Endothelial cell of umbilical vein (primary cell): ENCODE results near the gene VIPR1. TPM values are rescaled to one million over a fixed set of nuclear protein-coding genes. Genes with fewer than 3 reads are reported as not detected.

Experiments used
- BruUV-seq: library from RNA; stranded (reverse); fragments of 400-500 nt; replicated peaks from 2 replicates; lab custom pipeline; 2021; lab: Mats Ljungman, UMichigan
- CTCF ChIA-PET: fragments of 300-600, 350-600 bp; sonication (Branson Sonifier 250); formaldehyde crosslinking; loops from one replicate; lab custom pipeline; 2021; ENCODE audit warnings: antibody characterized with exemption, inconsistent platforms; lab: Charles Lee
- POLR2A ChIA-PET: fragments of 300-600, 350-600 bp; sonication (Branson Sonifier 250); formaldehyde crosslinking; loops from one replicate; lab custom pipeline; 2021; ENCODE audit warnings: antibody characterized with exemption, inconsistent platforms; lab: Charles Lee
- DNase-seq: peaks from one replicate; pipeline ENCODE4 v3.0.0-alpha.2; 2011; ENCODE audit warnings: low read depth, low spot score
- FAIRE-seq: peaks from 2 replicates; lab custom pipeline; 2011; peaks lifted over from hg19 to GRCh38; lab: Jason Lieb, UNC
- H2AFZ ChIP-seq: 2 replicates; pipeline ENCODE4 v1.6.0; 2012; ENCODE audit warnings: low read depth, low read length, control low read depth, inconsistent platforms
- H3K27ac ChIP-seq: 2 replicates; pipeline ENCODE4 v1.5.1; 2011; ENCODE audit warnings: low read depth, mild to moderate bottlenecking, control low read depth, low read length, moderate library complexity; ENCODE audit not compliant: insufficient read depth
- H3K27me3 ChIP-seq, 2 experiments: 2 replicates each; pipeline versions ENCODE4 v1.6.0 to v1.6.1; 2011; ENCODE audit warnings: low read length in 2 of 2, mixed read lengths in 1 of 2; ENCODE audit not compliant: control insufficient read depth in 2 of 2, insufficient read depth in 2 of 2
- H3K36me3 ChIP-seq, 2 experiments: 2 replicates in 1 of 2; 3 replicates in 1 of 2; pipeline ENCODE4 v1.5.1; 2011; ENCODE audit warnings: low read length in 2 of 2, mild to moderate bottlenecking in 1 of 2, moderate library complexity in 1 of 2; ENCODE audit not compliant: control insufficient read depth in 2 of 2, insufficient read depth in 2 of 2; ENCODE audit errors: extremely low read depth in 1 of 2
- H3K4me1 ChIP-seq: 3 replicates; pipeline ENCODE4 v1.5.1; 2011; ENCODE audit warnings: mild to moderate bottlenecking, low read length; ENCODE audit not compliant: control insufficient read depth, insufficient read depth; ENCODE audit errors: extremely low read depth
- H3K4me2 ChIP-seq: 2 replicates; pipeline ENCODE4 v1.6.1; 2011; ENCODE audit warnings: low read length, control low read depth, mixed read lengths; ENCODE audit not compliant: insufficient read depth
- H3K4me3 ChIP-seq, 3 experiments: fragments of 200-600 bp in 1 of 3; sonication (generic), shearing (Covaris generic) in 1 of 3; replicated peaks in 1 of 3; 2 replicates each; pipeline ENCODE4 v1.5.1; 2011 to 2016; ENCODE audit warnings: control low read depth in 3 of 3, low read length in 3 of 3, mild to moderate bottlenecking in 2 of 3, inconsistent platforms in 1 of 3, low read depth in 1 of 3, moderate library complexity in 1 of 3; ENCODE audit not compliant: insufficient read depth in 1 of 3
- H3K79me2 ChIP-seq: 2 replicates; pipeline ENCODE4 v1.6.0; 2012; ENCODE audit warnings: low read length, inconsistent platforms; ENCODE audit not compliant: control insufficient read depth, insufficient read depth
- H3K9ac ChIP-seq: replicated peaks from 2 replicates; pipeline ENCODE3; 2011; ENCODE audit warnings: low read length, control low read depth; ENCODE audit not compliant: insufficient read depth; ENCODE audit errors: extremely low read depth
- H3K9me1 ChIP-seq: replicated peaks from 3 replicates; pipeline ENCODE4 v1.6.0; 2011; ENCODE audit warnings: mild to moderate bottlenecking, low read length; ENCODE audit not compliant: control insufficient read depth, insufficient read depth; ENCODE audit errors: extremely low read depth
- H3K9me3 ChIP-seq: replicated peaks from 2 replicates; pipeline ENCODE4 v1.5.1; 2012; ENCODE audit warnings: low read length, inconsistent platforms; ENCODE audit not compliant: control insufficient read depth, insufficient read depth
- H4K20me1 ChIP-seq: replicated peaks from 2 replicates; pipeline ENCODE3; 2011; ENCODE audit warnings: mild to moderate bottlenecking, low read length; ENCODE audit not compliant: control insufficient read depth, insufficient read depth; ENCODE audit errors: extremely low read depth
- CTCF ChIP-seq, 2 donors: IDR thresholded peaks; 1 replicate in 1 of 2; 2 replicates in 1 of 2; pipeline ENCODE4 v1.5.1; 2011; ENCODE audit warnings: low read length in 2 of 2, mild to moderate bottlenecking in 2 of 2, moderate library complexity in 2 of 2, control low read depth in 1 of 2, inconsistent platforms in 1 of 2, low read depth in 1 of 2; ENCODE audit not compliant: insufficient read depth in 1 of 2; ENCODE audit errors: extremely low read depth in 1 of 2
- EZH2 ChIP-seq: IDR thresholded peaks from 2 replicates; pipeline ENCODE4 v1.6.1; 2012; ENCODE audit warnings: borderline replicate concordance, low read depth, mild to moderate bottlenecking, moderate library complexity, low read length, inconsistent platforms; ENCODE audit not compliant: severe bottlenecking
- FOS ChIP-seq: IDR thresholded peaks from 2 replicates; pipeline ENCODE4 v1.6.1; 2011; ENCODE audit warnings: mild to moderate bottlenecking, low read length, moderate library complexity, borderline replicate concordance; ENCODE audit not compliant: insufficient read depth
- GATA2 ChIP-seq: IDR thresholded peaks from 2 replicates; pipeline ENCODE4 v1.7.0; 2011; ENCODE audit warnings: low read depth, mild to moderate bottlenecking, moderate library complexity, mixed read lengths, low read length; ENCODE audit not compliant: insufficient read length, insufficient read depth
- JUN ChIP-seq: IDR thresholded peaks from 2 replicates; pipeline ENCODE4 v1.6.1; 2011; ENCODE audit warnings: borderline replicate concordance, low read depth; ENCODE audit not compliant: insufficient read length, insufficient read depth
- MAX ChIP-seq: IDR thresholded peaks from 2 replicates; pipeline ENCODE4 v1.6.1; 2011; ENCODE audit not compliant: insufficient read depth, insufficient read length
- MYC ChIP-seq: IDR thresholded peaks from one replicate; pipeline ENCODE4 v1.6.1; 2011; ENCODE audit warnings: mild to moderate bottlenecking, low read depth, low read length
- POLR2A ChIP-seq: IDR thresholded peaks from 2 replicates; pipeline ENCODE4 v1.6.1; 2012; ENCODE audit warnings: low read depth, mild to moderate bottlenecking, control low read depth, low read length
- POLR2AphosphoS5 ChIP-seq: IDR thresholded peaks from 2 replicates; pipeline ENCODE4 v1.6.1; 2012; ENCODE audit warnings: low read depth, mild to moderate bottlenecking, control low read depth, low read length, moderate library complexity; ENCODE audit not compliant: insufficient read depth
- dilution Hi-C: fragments of 300-500 bp; cut with MboI; formaldehyde crosslinking; loops from one replicate; pipeline ENCODE4 v1.15.0; 2019; ENCODE audit warnings: low sequenced_read_pairs; ENCODE audit not compliant: extremely low pct_ligation_motif_present
- intact Hi-C: fragments of 100-400 bp; cut with micrococcal nuclease; formaldehyde crosslinking; loops from one replicate; pipeline ENCODE4 v1.10.0; 2022
- polyA plus RNA-seq, 4 experiments: library from polyadenylated mRNA; depleted of rRNA in 3 of 4; stranded (reverse) in 3 of 4; unstranded in 1 of 4; fragments of >200 nt; gene quantifications; 2 replicates each; pipeline versions ENCODE4 v1.2.1 to v1.2.3, GENCODE V29; 2011 to 2012; ENCODE audit warnings: missing spikeins in 1 of 4
- total RNA-seq: library from RNA; stranded (reverse); gene quantifications from 2 replicates; pipeline ENCODE4 v1.2.3, GENCODE V29; 2021

Gene VIPR1
- total and polyA plus RNA-seq, 2 donors (not counting 3 experiments of a cell fraction or from before 2014, with no cell fraction given) = 3.8 to 4.7 TPM

GRCh38 chr3:42504334-42505127 is 2.1 kb downstream of the VIPR1 start:
- dilution Hi-C loops = no loop called here

More at GRCh38 chr3:42504334-42505127, 2.1 kb downstream of the VIPR1 start:
- Histone ChIP-seq H3K4me2 (no peak overlapping the region), H3K36me3 (no peaks in the 10 kb centered on the region), H3K4me3 (no peak overlapping the region), H3K4me1 (peaks cover 6% of the 10 kb centered on the region), H3K27me3 (peaks cover 9 to 10% of the 10 kb centered on the region in 2 experiments), H3K27ac (no peak overlapping the region), H3K9me1 (no peaks in the 10 kb centered on the region), H2AFZ (no peak overlapping the region), H4K20me1 (no peaks in the 10 kb centered on the region), H3K9me3 (no peaks in the 10 kb centered on the region), H3K79me2 (no peaks in the 10 kb centered on the region), H3K9ac (no peak overlapping the region)
- POLR2A ChIA-PET = no interaction called here
- no TSS peak for BruUV-seq
- no peak for FAIRE-seq
- no peak for DNase-seq
- intact Hi-C loops = no loop called here
- TF ChIP-seq CTCF (IDR thresholded peaks at IDR 0.05; ENCODE audit: extremely low read depth in 1 of 2, insufficient read depth in 1 of 2, low read depth in 1 of 2, low read length in 2 of 2) (no peak), POLR2A (no peak), FOS (no peak), EZH2 (no peak), MAX (no peak), JUN (no peak), MYC (no peak), POLR2AphosphoS5 (no peak), GATA2 (no peak)
- CTCF ChIA-PET = no interaction called here
